CD14-positive monocyte (primary cell): Measurements from ENCODE around the gene HES4. TPM values are rescaled to one million over a fixed set of nuclear protein-coding genes. Genes with fewer than 3 reads are reported as not detected.

Source experiments
- DNase-seq, 3 donors: peaks; one replicate each; pipeline ENCODE4 v3.0.0-alpha.2; 2011 to 2022
- H2AFZ ChIP-seq: 2 replicates; pipeline ENCODE4 v1.6.0; 2012; ENCODE audit warnings: mild to moderate bottlenecking, low read depth, low read length, inconsistent platforms; ENCODE audit not compliant: insufficient read depth, poor library complexity, severe bottlenecking
- H3K27ac ChIP-seq, 2 donors: 1 replicate in 1 of 2; 2 replicates in 1 of 2; pipeline ENCODE4 v1.5.1; 2012 to 2013; ENCODE audit warnings: low read length in 2 of 2, control low read depth in 1 of 2, inconsistent platforms in 1 of 2, low read depth in 1 of 2, mild to moderate bottlenecking in 1 of 2
- H3K27me3 ChIP-seq, 2 donors: one replicate each; pipeline versions ENCODE4 v1.6.0 to v1.6.1; 2011 to 2013; ENCODE audit warnings: low read length in 2 of 2; ENCODE audit not compliant: control insufficient read depth in 2 of 2, insufficient read depth in 2 of 2
- H3K36me3 ChIP-seq, 2 donors: replicated peaks in 1 of 2; 1 replicate in 1 of 2; 2 replicates in 1 of 2; pipeline versions ENCODE4 v1.5.1 to v1.6.1; 2012 to 2013; ENCODE audit warnings: low read length in 2 of 2, control low read depth in 1 of 2, inconsistent platforms in 1 of 2, mild to moderate bottlenecking in 1 of 2; ENCODE audit not compliant: insufficient read depth in 2 of 2, control insufficient read depth in 1 of 2
- H3K4me1 ChIP-seq, 2 donors: 1 replicate in 1 of 2; 2 replicates in 1 of 2; pipeline versions ENCODE4 v1.5.1 to v1.6.1; 2012 to 2013; ENCODE audit warnings: low read length in 2 of 2, control low read depth in 1 of 2, inconsistent platforms in 1 of 2, mild to moderate bottlenecking in 1 of 2, moderate library complexity in 1 of 2; ENCODE audit not compliant: insufficient read depth in 2 of 2, control insufficient read depth in 1 of 2
- H3K4me2 ChIP-seq: replicated peaks from 2 replicates; pipeline ENCODE3; 2012; ENCODE audit warnings: low read length, moderate library complexity, mild to moderate bottlenecking; ENCODE audit not compliant: poor library complexity, severe bottlenecking; ENCODE audit errors: extremely low read depth
- H3K4me3 ChIP-seq, 3 experiments: fragments of 200-600 bp in 1 of 3; sonication (generic) in 1 of 3; replicated peaks in 1 of 3; 1 replicate in 2 of 3; 2 replicates in 1 of 3; pipeline ENCODE4 v1.5.1; 2011 to 2013; ENCODE audit warnings: low read length in 3 of 3, mild to moderate bottlenecking in 3 of 3, control low read depth in 2 of 3, low read depth in 2 of 3, inconsistent platforms in 1 of 3, moderate library complexity in 1 of 3
- H3K79me2 ChIP-seq: 2 replicates; pipeline ENCODE4 v1.6.0; 2012; ENCODE audit warnings: mild to moderate bottlenecking, control low read depth, inconsistent platforms, low read length, moderate library complexity; ENCODE audit not compliant: insufficient read depth
- H3K9ac ChIP-seq: 2 replicates; pipeline ENCODE4 v1.6.0; 2017; ENCODE audit warnings: low read length, mild to moderate bottlenecking; ENCODE audit not compliant: insufficient read depth, poor library complexity, severe bottlenecking
- H3K9me3 ChIP-seq, 2 donors: replicated peaks in 1 of 2; 1 replicate in 1 of 2; 2 replicates in 1 of 2; pipeline versions ENCODE4 v1.5.1 to v1.6.1; 2012 to 2013; ENCODE audit warnings: low read length in 2 of 2, control low read depth in 1 of 2; ENCODE audit not compliant: control insufficient read depth in 1 of 2, insufficient read depth in 1 of 2
- H4K20me1 ChIP-seq: 2 replicates; pipeline ENCODE4 v1.6.0; 2012; ENCODE audit warnings: mild to moderate bottlenecking, low read length, control low read depth, moderate library complexity; ENCODE audit not compliant: insufficient read depth
- H3K27ac Mint-ChIP-seq, 7 donors: one replicate each; pipeline ENCODE4 v1.8.0; 2020; ENCODE audit warnings: mild to moderate bottlenecking in 7 of 7, mixed read lengths in 7 of 7, moderate library complexity in 6 of 7, inconsistent platforms in 2 of 7
- H3K27me3 Mint-ChIP-seq, 3 donors: one replicate each; pipeline ENCODE4 v1.8.0; 2021 to 2022; ENCODE audit warnings: low read depth in 3 of 3, mild to moderate bottlenecking in 3 of 3, mixed read lengths in 3 of 3, moderate library complexity in 3 of 3, inconsistent platforms in 1 of 3
- H3K36me3 Mint-ChIP-seq, 2 donors: one replicate each; pipeline ENCODE4 v1.8.0; 2020; ENCODE audit warnings: mixed read lengths in 2 of 2, inconsistent platforms in 1 of 2, mild to moderate bottlenecking in 1 of 2
- H3K4me1 Mint-ChIP-seq: one replicate; pipeline ENCODE4 v1.8.0; 2020; ENCODE audit warnings: mild to moderate bottlenecking, mixed read lengths
- H3K4me3 Mint-ChIP-seq, 2 donors: one replicate each; pipeline ENCODE4 v1.8.0; 2020; ENCODE audit warnings: mild to moderate bottlenecking in 2 of 2, mixed read lengths in 2 of 2, moderate library complexity in 1 of 2
- H3K9me3 Mint-ChIP-seq, 7 donors: one replicate each; pipeline ENCODE4 v1.8.0; 2020 to 2022; ENCODE audit warnings: mixed read lengths in 7 of 7, mild to moderate bottlenecking in 6 of 7, moderate library complexity in 6 of 7, inconsistent platforms in 2 of 7
- CTCF ChIP-seq: fragments of 200-600 bp; IDR thresholded peaks from one replicate; pipeline ENCODE4 v1.8.0; 2022; ENCODE audit warnings: antibody characterized with exemption, mild to moderate bottlenecking
- WGBS: methylation state at CpG from one replicate; pipeline ENCODE4 v1.1.5; 2013; ENCODE audit warnings: missing lambda C conversion rate; ENCODE audit not compliant: insufficient coverage; 5-methylcytosine and 5-hydroxymethylcytosine counted together
- intact Hi-C, 2 donors: fragments of 100-400 bp; cut with micrococcal nuclease; formaldehyde crosslinking; loops; one replicate each; pipeline versions ENCODE4 v1.15.0 to v1.15.1; 2023
- polyA plus RNA-seq, 3 donors: library from polyadenylated mRNA; depleted of rRNA in 1 of 3; unstranded in 2 of 3; stranded (reverse) in 1 of 3; fragments of 300-500 nt in 2 of 3; fragments of >200 nt in 1 of 3; fragmentation: Illumina TruSeq in 2 of 3; gene quantifications; 1 replicate in 2 of 3; 2 replicates in 1 of 3; pipeline ENCODE4 v1.2.3, GENCODE V29; 2012 to 2021

HES4 gene
- polyA plus RNA-seq, 3 donors, result 1.4 to 26.8 (median 2.0) TPM

GRCh38 chr1:974687-975328 is 25.1 kb downstream of the HES4 start:
- Histone ChIP-seq H3K27me3 (peaks cover 3 to 28% of the 10 kb centered on the region in 2 donors), H3K36me3 (no peaks in the 10 kb centered on the region), H3K9ac (no peak overlapping the region), H3K4me1 (peaks cover 5 to 8% of the 10 kb centered on the region in 2 donors), H3K27ac (no peak overlapping the region), H3K4me3 (no peak overlapping the region), H3K4me2 (no peak overlapping the region), H4K20me1 (no peaks in the 10 kb centered on the region), H3K9me3 (peaks cover under 1 to 5% of the 10 kb centered on the region in 2 donors), H3K79me2 (no peaks in the 10 kb centered on the region), H2AFZ (no peak overlapping the region)
- peaks cover 3% of the 10 kb centered on the region for H3K4me1 Mint-ChIP-seq
- TF ChIP-seq CTCF, result no peak
- H3K4me3 Mint-ChIP-seq, result peak overlapping the region in 1 of 2 donors; percentile 7
- peaks cover 0 to 5% (median 4%) of the 10 kb centered on the region in 7 donors for H3K9me3 Mint-ChIP-seq
- H3K27me3 Mint-ChIP-seq, result peaks cover 22 to 48% (median 30%) of the 10 kb centered on the region in 3 donors
- intact Hi-C loops, result loop anchor here in 1 of 2 donors (2.0 kb wide), 1 partner anchor 70 kb away; no protein-coding TSS in a partner anchor
- 90% methylated on average over 14 of the region's 17 CpGs for WGBS
- no peaks in the 10 kb centered on the region for H3K36me3 Mint-ChIP-seq
- H3K27ac Mint-ChIP-seq, result no peak overlapping the region
- no peak for DNase-seq

GRCh38 chr1:974293-974640 is 25.6 kb downstream of the HES4 start:
- Histone ChIP-seq H3K4me3 (no peak overlapping the region), H3K27me3 (peaks cover 3 to 28% of the 10 kb centered on the region in 2 donors), H3K36me3 (no peaks in the 10 kb centered on the region), H2AFZ (no peak overlapping the region), H3K9me3 (peaks cover 5 to 6% of the 10 kb centered on the region in 2 donors), H3K27ac (no peak overlapping the region), H3K79me2 (no peaks in the 10 kb centered on the region), H3K4me2 (no peak overlapping the region), H4K20me1 (no peaks in the 10 kb centered on the region), H3K9ac (no peak overlapping the region), H3K4me1 (peaks cover 5 to 8% of the 10 kb centered on the region in 2 donors)
- H3K4me3 Mint-ChIP-seq, result no peak overlapping the region
- H3K36me3 Mint-ChIP-seq, result no peaks in the 10 kb centered on the region
- intact Hi-C loops, result loop anchor here in 1 of 2 donors (2.0 kb wide), 1 partner anchor 69 kb away; no protein-coding TSS in a partner anchor
- 93% methylated on average over 3 of the region's 11 CpGs for WGBS
- no peak for TF ChIP-seq CTCF
- peaks cover 25 to 51% (median 31%) of the 10 kb centered on the region in 3 donors for H3K27me3 Mint-ChIP-seq
- H3K9me3 Mint-ChIP-seq, result peaks cover 0 to 6% (median 4%) of the 10 kb centered on the region in 7 donors
- H3K4me1 Mint-ChIP-seq, result peaks cover 3% of the 10 kb centered on the region
- H3K27ac Mint-ChIP-seq, result no peak overlapping the region
- DNase-seq, result no peak
